Thoracic aorta (tissue), 2 donors: ENCODE measurements around the gene FAM47E. TPM values are rescaled to one million over a fixed set of nuclear protein-coding genes. Genes with fewer than 3 reads are reported as not detected.
A peak's percentile ranks its signal among the peaks of the same experiment; 100 is the strongest.

Experiments used
- ATAC-seq: fragments of 150-250 bp; one replicate; pipeline ENCODE4 v1.8.0; 2017; ENCODE audit warnings: low read depth; ENCODE audit not compliant: insufficient number of reproducible peaks, low FRiP score
- DNase-seq: peaks from one replicate; pipeline ENCODE4 v3.0.0-alpha.2; 2020; ENCODE audit warnings: low spot score
- H3K27ac ChIP-seq, 2 donors: fragments of 200-600 bp; sonication (generic); 1 replicate in 1 of 2; 2 replicates in 1 of 2; pipeline ENCODE4 v1.5.1; 2016; ENCODE audit warnings: mild to moderate bottlenecking in 2 of 2, moderate library complexity in 2 of 2
- H3K27me3 ChIP-seq: fragments of 200-600 bp; sonication (generic); replicated peaks from 2 replicates; pipeline ENCODE4 v1.6.0; 2016; ENCODE audit warnings: mild to moderate bottlenecking; ENCODE audit not compliant: insufficient read depth
- H3K36me3 ChIP-seq: fragments of 200-600 bp; sonication (generic); one replicate; pipeline ENCODE4 v1.5.1; 2016
- H3K4me1 ChIP-seq, 2 donors: fragments of 200-600 bp; sonication (generic); 1 replicate in 1 of 2; 2 replicates in 1 of 2; pipeline versions ENCODE4 v1.5.1 to v1.6.0; 2016; ENCODE audit warnings: low read depth in 2 of 2, mild to moderate bottlenecking in 1 of 2; ENCODE audit not compliant: control insufficient read depth in 1 of 2
- H3K4me3 ChIP-seq: fragments of 200-600 bp; sonication (generic); 2 replicates; pipeline ENCODE4 v1.5.1; 2016; ENCODE audit warnings: mild to moderate bottlenecking
- H3K9me3 ChIP-seq: fragments of 200-600 bp; sonication (generic); 2 replicates; pipeline ENCODE4 v1.5.1; 2016
- total RNA-seq, 2 donors: library from RNA; depleted of rRNA; stranded (reverse); fragments of >200 nt; gene quantifications; one replicate each; pipeline versions ENCODE4 v1.1.0 to v1.2.3, GENCODE V29; 2016
- TF ChIP-seq, protein P1 (sequence below): fragments of 200-600 bp; sonication (generic); IDR thresholded peaks from one replicate; pipeline ENCODE4 v1.5.1; 2019; ENCODE audit warnings: antibody characterized with exemption

The FAM47E gene
- total RNA-seq, 2 donors from 2014 or later: 0.42 to 0.54 TPM

DNA sequence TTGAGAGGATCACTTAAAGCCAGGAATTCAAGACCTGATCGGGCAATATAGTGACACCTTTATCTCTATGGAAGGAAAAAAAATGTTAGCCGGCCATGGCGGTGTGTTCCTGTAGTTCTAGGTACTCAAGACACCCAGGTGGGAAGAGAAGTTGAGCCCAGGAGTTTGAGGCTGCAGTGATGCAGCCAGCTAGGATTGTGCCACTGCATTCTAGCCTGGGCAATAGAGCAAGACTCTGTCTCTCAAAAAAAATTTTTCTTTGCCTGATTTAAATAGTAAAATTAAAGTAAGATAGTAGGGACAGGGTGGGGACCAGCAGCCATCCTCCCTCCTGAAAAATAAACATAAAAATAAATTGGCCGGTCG lies 16.9 kb upstream of the FAM47E start:
- Histone ChIP-seq H3K27ac (no peak overlapping the region), H3K4me1 (peaks cover 0 to 8% of the 10 kb centered on the region in 2 donors), H3K27me3 (no peaks in the 10 kb centered on the region), H3K9me3 (no peaks in the 10 kb centered on the region), H3K4me3 (no peak overlapping the region), H3K36me3 (no peaks in the 10 kb centered on the region)
- TF ChIP-seq, protein P1, sequence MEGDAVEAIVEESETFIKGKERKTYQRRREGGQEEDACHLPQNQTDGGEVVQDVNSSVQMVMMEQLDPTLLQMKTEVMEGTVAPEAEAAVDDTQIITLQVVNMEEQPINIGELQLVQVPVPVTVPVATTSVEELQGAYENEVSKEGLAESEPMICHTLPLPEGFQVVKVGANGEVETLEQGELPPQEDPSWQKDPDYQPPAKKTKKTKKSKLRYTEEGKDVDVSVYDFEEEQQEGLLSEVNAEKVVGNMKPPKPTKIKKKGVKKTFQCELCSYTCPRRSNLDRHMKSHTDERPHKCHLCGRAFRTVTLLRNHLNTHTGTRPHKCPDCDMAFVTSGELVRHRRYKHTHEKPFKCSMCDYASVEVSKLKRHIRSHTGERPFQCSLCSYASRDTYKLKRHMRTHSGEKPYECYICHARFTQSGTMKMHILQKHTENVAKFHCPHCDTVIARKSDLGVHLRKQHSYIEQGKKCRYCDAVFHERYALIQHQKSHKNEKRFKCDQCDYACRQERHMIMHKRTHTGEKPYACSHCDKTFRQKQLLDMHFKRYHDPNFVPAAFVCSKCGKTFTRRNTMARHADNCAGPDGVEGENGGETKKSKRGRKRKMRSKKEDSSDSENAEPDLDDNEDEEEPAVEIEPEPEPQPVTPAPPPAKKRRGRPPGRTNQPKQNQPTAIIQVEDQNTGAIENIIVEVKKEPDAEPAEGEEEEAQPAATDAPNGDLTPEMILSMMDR: no peak
- ATAC-seq: no peak
- no peak for DNase-seq

DNA sequence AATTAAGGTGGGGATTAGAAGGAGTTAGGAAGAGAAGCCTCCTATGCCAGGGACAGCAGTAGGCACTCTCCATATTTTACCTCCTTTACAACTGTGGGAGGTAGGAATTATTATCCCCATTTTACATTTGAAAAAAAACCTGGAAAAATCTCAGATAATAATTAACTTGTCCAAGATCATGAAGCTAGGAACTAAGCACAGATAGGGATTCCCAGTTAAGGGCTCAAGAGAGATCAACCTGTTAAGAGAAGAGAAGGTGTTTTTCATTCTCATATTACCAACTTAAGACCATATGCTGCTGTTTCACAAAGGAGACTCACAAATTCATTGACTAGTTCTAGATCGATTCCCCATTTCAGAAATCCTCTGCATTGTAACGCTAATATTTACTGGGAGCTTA lies 16.1 kb upstream of the FAM47E start:
- Histone ChIP-seq H3K9me3 (peaks cover 6% of the 10 kb centered on the region), H3K36me3 (no peaks in the 10 kb centered on the region), H3K4me3 (no peak overlapping the region), H3K27me3 (no peaks in the 10 kb centered on the region), H3K4me1 (peaks cover 0 to 8% of the 10 kb centered on the region in 2 donors), H3K27ac (no peak overlapping the region)
- TF ChIP-seq, protein P1: no peak
- DNase-seq (no peak), ATAC-seq (no peak)

DNA sequence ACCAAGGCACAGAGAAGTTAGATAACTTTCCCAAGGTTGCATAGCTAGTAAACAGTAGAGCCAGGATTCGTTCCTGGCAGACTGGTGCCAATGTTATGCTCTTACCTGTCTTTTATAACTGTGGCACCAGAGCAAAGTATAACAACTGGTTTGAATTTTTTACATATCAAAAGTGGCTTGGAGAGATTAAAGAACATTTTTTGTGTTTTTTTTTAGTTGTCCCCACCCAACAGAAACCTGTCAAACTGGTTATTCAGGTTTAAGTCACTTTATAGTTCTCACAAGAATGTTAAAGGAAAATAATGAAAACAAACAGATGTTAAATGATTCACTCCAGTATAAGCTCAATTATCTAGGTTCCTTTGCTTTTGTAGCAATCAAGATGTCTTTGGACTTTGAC lies 15.6 kb upstream of the FAM47E start:
- Histone ChIP-seq H3K27me3 (no peaks in the 10 kb centered on the region), H3K27ac (no peak overlapping the region), H3K36me3 (no peaks in the 10 kb centered on the region), H3K4me3 (no peak overlapping the region), H3K9me3 (peaks cover 7% of the 10 kb centered on the region), H3K4me1 (peaks cover 0 to 8% of the 10 kb centered on the region in 2 donors)
- no peak for DNase-seq
- TF ChIP-seq, protein P1: no peak
- no peak for ATAC-seq

DNA sequence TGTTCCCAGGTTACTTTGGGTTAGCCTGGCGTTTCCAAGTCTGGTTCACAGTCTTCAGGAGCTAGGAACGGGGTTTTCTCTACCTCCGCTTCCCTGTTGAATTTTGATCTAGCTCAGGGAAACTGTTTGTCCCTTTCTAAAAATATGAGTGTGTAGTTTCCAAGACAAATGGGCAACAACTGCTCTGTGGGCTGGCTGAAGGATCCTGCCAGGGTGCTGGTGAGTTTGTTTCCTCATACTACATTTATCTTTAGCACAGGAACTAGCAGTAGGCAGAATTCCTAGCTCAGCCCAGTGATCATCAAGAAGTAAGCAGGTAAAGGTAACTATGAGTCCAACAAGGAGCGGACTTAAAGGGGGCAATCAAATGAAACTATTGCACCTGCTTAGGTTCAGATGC lies 13.3 kb upstream of the FAM47E start:
- TF ChIP-seq, protein P1: no peak
- Histone ChIP-seq H3K4me3 (no peak overlapping the region), H3K27ac (peak overlapping the region; percentile 75 to 79), H3K4me1 (peaks cover 0 to 8% of the 10 kb centered on the region in 2 donors), H3K9me3 (peaks cover 7% of the 10 kb centered on the region), H3K27me3 (no peaks in the 10 kb centered on the region), H3K36me3 (no peaks in the 10 kb centered on the region)
- DNase-seq (no peak), ATAC-seq (no peak)

DNA sequence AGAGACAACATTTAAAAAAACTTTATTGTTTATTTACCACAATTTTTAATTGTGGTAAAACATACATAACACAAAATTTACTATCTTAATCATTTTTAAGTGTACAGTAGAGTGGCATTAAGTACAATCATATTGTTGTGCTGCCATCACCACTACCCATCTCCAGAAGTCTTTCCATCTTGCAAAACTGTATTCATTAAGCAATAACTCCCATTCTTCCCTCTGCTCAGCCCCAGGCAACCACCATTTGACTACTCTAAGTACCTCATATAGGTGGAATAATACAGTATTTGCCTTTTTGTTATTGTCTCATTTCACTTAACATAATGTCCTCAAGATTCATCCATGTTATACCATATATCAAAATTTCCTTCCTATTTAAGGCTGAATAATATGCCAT lies 12.8 kb upstream of the FAM47E start:
- no peak overlapping the region for H3K4me3 ChIP-seq
- H3K4me1 ChIP-seq: peaks cover 0 to 8% of the 10 kb centered on the region in 2 donors
- H3K36me3 ChIP-seq: no peaks in the 10 kb centered on the region
- H3K27ac ChIP-seq: peak overlapping the region; percentile 75 to 79
- TF ChIP-seq, protein P1: no peak
- no peak for ATAC-seq
- peaks cover 7% of the 10 kb centered on the region for H3K9me3 ChIP-seq
- H3K27me3 ChIP-seq: no peaks in the 10 kb centered on the region
- no peak for DNase-seq
